H1 (cell line): ENCODE results near the gene CACNA1A. TPM values are rescaled to one million over a fixed set of nuclear protein-coding genes. Genes with fewer than 3 reads are reported as not detected.

ENCODE experiments used
- CHD7 ChIP-seq: fragments of 300-600 bp; sonication (generic); IDR thresholded peaks from 2 replicates; pipeline ENCODE4 v1.7.1; 2012; ENCODE audit warnings: low read length, moderate library complexity, mild to moderate bottlenecking, inconsistent platforms; ENCODE audit not compliant: insufficient replicate concordance
- GTF2F1 ChIP-seq: IDR thresholded peaks from 2 replicates; pipeline ENCODE4 v1.6.1; 2012; ENCODE audit warnings: low read depth, low read length, improper control_type of control experiment, borderline replicate concordance
- HDAC6 ChIP-seq: IDR thresholded peaks from one replicate; pipeline ENCODE4 v1.7.1; 2012; ENCODE audit warnings: low read depth, mild to moderate bottlenecking, inconsistent platforms, low read length, moderate library complexity
- ZNF274 ChIP-seq: IDR thresholded peaks from 2 replicates; pipeline ENCODE4 v1.7.0; 2012; ENCODE audit warnings: low read length, borderline replicate concordance; ENCODE audit errors: extremely low read depth
- polyA plus RNA-seq, 7 experiments: library from polyadenylated mRNA; depleted of rRNA in 3 of 7; stranded (reverse) in 5 of 7; unstranded in 2 of 7; fragments of >200 nt in 5 of 7; fragments of 200-250 nt in 2 of 7; gene quantifications; 1 replicate in 5 of 7; 2 replicates in 1 of 7; 4 replicates in 1 of 7; pipeline versions ENCODE4 v1.2.1 to v1.2.3, GENCODE V29; 2011 to 2013; ENCODE audit warnings: missing spikeins in 2 of 7, mixed read lengths in 2 of 7
- total RNA-seq: library from RNA; stranded (reverse); fragmentation: NEBNext Ultra II Directional; extraction: Animal tissue kit (Norgen Biotek cat#: 25700); gene quantifications from 2 replicates; pipeline ENCODE4 v1.2.1, GENCODE V29; 2021

Gene CACNA1A
- total and polyA plus RNA-seq, 2 of the 8 experiments (the other 6 are each of a cell fraction or from before 2014, with no cell fraction given) = 10.7 to 25.3 TPM

GRCh38 chr19:13329766-13330165, 176.5 kb downstream of the CACNA1A start (continued):
- TF ChIP-seq CHD7 (no peak), HDAC6 (no peak), ZNF274 (no peak), GTF2F1 (no peak)
